ENCODE measurements around the gene CH25H.
"Not testable (repeated sequence)": the region's sequence is repeated elsewhere in the genome, so short reads cannot be mapped to it uniquely, and the experiment has no call there.

The CH25H gene

GRCh38 chr10:89191301-89191700, 15.8 kb downstream of the CH25H start:
- DNase-seq: not testable (repeated sequence)

- DNase-seq: no peak
Measured at GRCh38 chr10:89189211-89189734, 17.8 kb downstream of the CH25H start.

GRCh38 chr10:89185658-89186057, 21.5 kb downstream of the CH25H start:
- DNase-seq: no peak

- no peak for DNase-seq
Measured at GRCh38 chr10:89184638-89185037, 22.5 kb downstream of the CH25H start.

- no peak for DNase-seq
Measured at GRCh38 chr10:89183571-89183970, 23.5 kb downstream of the CH25H start.

- DNase-seq: no peak
Measured at GRCh38 chr10:89182894-89183293, 24.2 kb downstream of the CH25H start.

GRCh38 chr10:89175816-89176215, 31.3 kb downstream of the CH25H start:
- DNase-seq: no peak

- DNase-seq: no peak
Measured at GRCh38 chr10:89173075-89173474, 34.0 kb downstream of the CH25H start.

- DNase-seq: no peak
Measured at GRCh38 chr10:89171996-89172395, 35.1 kb downstream of the CH25H start.

- DNase-seq: no peak
Measured at GRCh38 chr10:89171263-89171872, 35.7 kb downstream of the CH25H start.

- not testable (repeated sequence) for DNase-seq
Measured at GRCh38 chr10:89168354-89168900, 38.7 kb downstream of the CH25H start.

GRCh38 chr10:89167915-89168314, 39.2 kb downstream of the CH25H start:
- DNase-seq: no peak

GRCh38 chr10:89165923-89166322, 41.2 kb downstream of the CH25H start:
- DNase-seq: no peak

- no peak for DNase-seq
Measured at GRCh38 chr10:89164920-89165319, 42.2 kb downstream of the CH25H start.

- DNase-seq: no peak
Measured at GRCh38 chr10:89164080-89164479, 43.0 kb downstream of the CH25H start.

GRCh38 chr10:89163265-89163995, 43.7 kb downstream of the CH25H start:
- DNase-seq: peak; percentile 51

GRCh38 chr10:89162596-89162995, 44.5 kb downstream of the CH25H start:
- DNase-seq: no peak

GRCh38 chr10:89160339-89160738, 46.8 kb downstream of the CH25H start:
- DNase-seq: no peak

- DNase-seq: no peak
Measured at GRCh38 chr10:89159761-89160160, 47.4 kb downstream of the CH25H start.

GRCh38 chr10:89159316-89159715, 47.8 kb downstream of the CH25H start:
- no peak for DNase-seq

GRCh38 chr10:89158446-89158845, 48.7 kb downstream of the CH25H start:
- no peak for DNase-seq

GRCh38 chr10:89156161-89156835, 50.8 kb downstream of the CH25H start:
- DNase-seq: no peak
